HG03280 (cell line): ENCODE data around the gene MKI67.
A peak's percentile ranks its signal among the peaks of the same experiment; 100 is the strongest.
"Not testable (repeated sequence)": the region's sequence is repeated elsewhere in the genome, so short reads cannot be mapped to it uniquely, and the experiment has no call there.

Experiments
- ATAC-seq: cut with Tn5 transposase; IDR thresholded peaks from one replicate; pipeline ENCODE4 v1.9.1; 2021; ENCODE audit warnings: mild to moderate bottlenecking, moderate library complexity; ENCODE audit not compliant: unreplicated experiment

Gene MKI67

DNA sequence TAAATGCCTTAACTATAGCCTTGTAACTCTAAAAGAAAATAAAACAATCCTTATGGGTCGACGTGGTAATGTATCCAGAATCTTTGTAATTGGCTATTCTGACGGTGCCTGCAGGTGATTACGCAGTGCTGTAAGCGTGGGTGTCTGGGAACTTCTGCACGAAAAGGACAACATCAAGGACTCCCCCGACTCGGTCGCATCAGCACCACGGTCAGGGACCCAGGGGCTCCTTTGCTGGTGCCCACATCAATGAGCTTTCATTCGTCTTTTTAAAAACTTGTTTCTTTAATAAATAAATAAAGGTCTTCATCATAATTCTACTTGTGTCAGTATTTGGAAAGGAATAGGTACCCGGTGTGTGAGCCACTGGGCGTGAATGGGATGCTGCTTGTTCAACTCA lies 13.2 kb downstream of the MKI67 start:
- ATAC-seq = no peak

DNA sequence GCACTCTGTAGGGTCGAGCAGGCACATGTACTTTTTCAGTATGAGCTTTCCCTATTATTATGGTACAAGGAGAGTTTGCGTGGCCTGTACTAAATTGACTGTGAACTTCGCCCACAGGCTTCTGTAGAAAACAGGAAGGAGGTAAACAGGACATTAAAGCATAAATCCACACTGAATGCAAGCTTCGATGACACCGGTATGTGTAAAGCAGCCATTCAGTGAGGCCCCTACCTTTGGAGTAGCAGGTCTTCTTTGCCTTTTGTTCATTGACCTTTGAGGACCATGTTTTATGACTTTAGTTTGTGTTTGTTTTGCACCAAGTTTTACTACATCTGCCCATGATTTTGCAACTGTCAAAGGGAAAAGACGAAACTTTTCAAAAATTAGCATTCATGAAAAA lies 14.5 kb downstream of the MKI67 start:
- ATAC-seq = no peak

DNA sequence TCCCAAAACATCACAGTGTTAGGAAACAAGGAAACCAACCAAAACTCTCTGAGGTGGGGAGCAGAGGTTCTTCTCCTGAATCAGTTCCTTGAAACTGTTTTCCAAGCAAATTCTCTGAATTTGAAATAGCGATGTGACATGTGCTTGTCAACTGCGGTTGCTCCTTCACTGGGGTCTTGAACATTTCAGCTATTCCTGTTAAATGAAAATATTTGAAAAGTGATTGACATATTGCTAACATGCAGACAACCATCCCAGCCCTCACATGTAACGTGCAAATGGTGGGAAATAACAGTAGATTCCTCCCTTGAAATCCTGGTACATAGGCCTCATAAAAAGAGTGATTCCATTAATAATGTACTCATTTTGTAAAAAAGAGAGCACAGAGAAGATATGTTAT lies 15.9 kb downstream of the MKI67 start:
- ATAC-seq = no peak

DNA sequence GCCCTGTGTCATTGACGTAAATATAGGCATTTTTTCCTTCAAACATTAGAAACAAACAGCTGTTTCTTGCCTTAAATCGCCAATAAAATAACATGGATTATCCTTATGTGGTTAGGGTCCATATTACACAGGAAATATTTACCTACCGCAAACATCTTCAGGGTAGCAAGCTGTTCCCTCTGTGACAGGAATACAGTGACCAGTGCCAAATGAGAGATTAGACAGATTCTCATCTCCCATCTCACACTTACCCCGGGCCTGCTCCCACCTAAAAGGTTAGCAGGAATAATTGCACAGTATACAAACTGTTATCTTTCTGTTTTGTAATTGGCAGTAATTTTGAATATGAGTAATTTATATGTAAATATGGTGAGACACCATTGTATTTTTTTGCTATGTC lies 16.5 kb downstream of the MKI67 start:
- no peak for ATAC-seq

DNA sequence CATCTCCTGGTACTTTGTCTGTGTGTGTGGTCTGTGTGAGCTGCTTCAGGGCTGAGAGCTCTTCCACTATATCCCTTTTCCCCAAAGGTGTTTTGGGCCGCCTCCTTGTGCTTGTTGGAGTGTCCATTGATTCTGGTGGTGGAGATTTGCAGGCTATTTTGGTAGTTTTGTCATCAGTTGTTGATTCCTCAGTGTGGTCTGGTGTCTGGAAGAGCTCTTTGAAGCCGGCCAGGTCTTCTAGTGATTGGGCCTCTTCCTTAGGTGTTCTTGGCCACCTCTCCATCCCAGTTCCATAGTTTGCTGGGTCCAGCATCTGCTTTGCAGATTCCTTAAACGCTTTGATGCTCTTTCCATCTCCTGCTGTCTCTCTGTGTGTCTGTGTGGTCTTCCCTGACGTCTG lies 20.8 kb downstream of the MKI67 start:
- ATAC-seq = no peak

DNA sequence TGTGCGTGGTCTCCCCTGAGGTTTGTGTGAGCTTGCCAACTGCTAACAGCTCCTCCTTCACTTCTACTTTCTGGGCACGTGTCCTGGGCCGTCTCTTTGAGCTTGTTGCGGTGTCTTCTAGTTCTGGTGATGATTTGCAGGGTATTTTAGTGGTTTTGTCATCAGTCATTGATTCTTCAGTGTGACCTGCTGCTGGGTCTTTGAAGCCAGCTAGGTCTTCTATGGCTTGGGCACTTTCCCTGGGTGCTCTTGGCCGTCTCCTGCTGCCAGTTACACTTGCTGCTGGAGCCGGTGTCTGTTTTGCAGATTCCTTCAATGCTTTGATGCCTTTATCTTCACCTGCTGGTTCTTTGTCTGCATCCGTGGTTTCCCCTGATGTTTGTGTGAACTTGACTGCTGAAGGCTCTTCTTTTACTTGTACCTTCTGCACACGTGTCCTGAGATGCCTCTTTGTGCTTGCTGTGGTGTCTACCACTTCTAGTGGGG lies 23.0 kb downstream of the MKI67 start:
- no peak for ATAC-seq

DNA sequence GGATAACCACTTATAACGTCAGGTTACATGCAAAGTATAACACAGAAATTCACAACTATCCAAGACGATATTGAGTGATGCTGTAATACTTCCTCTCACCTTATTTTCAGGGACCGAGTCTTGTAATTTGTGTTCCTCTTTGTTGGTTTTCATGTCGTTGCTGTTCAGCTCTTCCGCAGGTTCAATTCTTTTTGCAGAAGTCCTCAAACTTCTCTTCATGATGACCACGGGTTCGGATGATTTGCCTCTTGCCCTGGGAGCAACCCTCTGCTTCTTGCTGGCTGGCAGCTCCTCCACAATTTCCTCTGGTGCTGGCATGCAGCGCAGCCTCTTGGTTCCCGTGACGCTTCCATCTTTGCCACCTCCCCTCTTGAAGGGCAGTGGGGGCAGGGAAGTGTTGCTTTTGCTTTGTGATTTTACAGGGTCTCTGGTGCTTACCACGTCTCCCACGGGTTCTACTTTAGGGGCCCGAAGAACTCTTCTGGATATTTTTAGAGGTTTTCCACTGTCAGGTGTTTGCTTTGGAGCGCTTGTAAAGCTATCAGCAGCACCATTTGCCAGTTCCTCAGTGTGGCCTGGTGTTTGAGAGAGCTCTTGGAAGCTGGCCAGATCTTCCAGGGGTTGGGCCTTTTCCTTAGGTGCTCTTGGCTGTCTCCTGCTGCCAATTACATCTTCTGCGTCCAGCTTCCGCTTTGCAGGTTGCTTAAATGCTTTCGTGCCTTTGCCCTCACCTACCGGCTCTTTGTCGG lies 23.6 kb downstream of the MKI67 start:
- no peak for ATAC-seq

DNA sequence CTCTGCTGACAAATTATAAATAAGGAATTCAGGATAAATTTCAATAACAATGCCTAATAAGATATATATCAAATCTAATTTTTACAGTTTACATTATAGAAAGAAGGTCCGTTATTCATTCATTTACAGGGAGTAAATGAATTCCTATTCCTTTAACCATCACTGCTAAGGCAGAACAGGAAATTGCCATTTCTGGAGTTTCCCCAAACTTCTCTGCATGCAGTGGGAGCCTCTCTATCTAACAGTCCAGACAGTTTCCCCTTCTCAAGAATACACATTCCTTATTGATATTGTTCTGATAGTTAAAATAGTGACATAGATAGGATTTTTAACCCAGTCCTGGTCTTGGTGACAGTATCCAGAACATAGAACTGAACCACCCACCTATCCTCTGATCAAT lies 24.3 kb downstream of the MKI67 start:
- ATAC-seq = no peak

DNA sequence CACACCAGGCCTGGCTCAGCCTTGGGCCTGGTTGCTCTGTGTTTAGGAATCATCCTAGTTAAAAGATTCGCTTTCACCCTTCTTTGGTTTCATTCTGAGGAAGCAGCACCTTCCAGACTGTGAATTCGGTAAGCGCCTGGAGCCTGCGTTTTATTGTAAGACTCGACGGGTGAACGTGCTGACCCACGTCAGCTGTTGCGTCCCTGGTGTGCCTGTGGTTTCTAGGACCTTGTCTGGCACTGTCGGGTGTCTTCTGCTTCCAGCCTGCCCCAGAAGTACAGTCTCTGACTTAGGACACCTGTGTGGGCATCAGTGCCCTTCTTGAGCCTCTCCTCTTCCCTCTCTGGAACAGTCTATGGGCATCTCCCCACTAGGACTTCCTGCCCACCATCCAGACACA lies 26.3 kb downstream of the MKI67 start:
- no peak for ATAC-seq

DNA sequence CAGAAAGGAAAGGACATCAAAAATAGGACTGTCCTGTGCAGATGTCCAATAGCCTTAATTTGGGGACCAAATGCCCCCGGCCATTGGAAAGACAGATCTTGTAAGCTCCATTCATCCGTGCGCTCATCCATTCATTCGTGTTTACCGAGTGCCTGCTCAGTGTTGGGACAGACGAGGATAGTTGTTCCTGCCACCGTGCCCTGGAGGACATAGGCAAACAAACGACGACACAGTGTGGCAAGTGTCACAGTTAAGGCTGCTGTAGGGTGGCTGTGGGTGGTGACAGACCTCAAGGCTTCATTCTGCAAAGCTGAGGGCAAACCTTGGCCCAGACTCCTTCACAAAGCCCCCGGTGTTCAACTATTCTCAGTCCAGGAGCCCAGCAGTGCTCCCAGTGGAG lies 27.6 kb downstream of the MKI67 start:
- no peak for ATAC-seq

DNA sequence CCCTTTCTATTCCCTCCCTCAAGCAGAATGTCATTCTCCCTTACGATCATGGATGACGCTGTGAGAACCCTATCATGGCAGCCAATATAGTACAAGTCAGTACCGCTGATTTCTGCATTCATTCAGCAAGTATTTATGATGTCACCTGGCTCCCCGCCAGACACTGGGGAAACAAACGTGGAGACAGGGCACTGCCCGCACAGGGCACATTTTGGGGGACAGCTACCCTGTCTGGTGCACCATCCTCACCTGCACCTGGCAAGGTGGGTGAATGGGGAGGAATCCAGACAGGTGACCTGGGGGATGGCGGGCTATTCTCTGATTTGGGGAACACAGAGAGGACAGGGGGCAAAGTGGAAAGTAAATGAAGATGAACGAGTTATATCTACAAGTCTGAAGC lies 28.4 kb downstream of the MKI67 start:
- no peak for ATAC-seq

DNA sequence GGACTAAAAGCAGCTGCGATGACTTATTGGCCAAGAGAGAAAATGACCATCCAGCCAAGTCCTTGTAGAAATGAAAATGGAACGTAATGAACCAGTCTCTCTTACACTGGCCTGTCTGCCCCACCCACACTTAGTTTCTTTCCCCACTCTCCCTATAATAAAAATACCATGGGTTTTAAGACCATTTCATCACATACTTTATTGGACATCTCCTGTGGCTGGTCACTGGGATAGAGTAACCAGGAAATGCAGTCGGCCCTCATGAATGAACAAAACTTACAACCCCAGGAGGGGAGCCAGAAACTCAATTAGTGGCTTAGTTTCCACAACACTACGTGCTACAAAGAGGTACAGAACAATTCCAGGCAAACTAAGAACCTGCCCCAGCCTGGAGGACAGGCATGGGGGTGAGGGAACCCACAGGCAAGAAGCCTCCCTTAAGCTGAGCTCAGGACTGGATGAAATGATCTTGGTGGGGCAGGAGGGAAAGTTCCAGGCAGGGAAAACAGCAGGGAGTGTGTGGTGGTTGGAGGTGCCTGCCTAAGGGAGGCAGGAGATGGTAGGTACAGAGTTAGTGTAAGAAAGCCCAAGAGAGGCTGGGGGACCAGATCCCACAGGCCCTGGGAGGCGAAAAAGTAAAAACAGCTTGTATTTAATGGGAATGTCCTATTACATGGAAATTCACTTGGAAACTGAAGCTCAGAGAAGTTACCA lies 29.6 kb downstream of the MKI67 start:
- ATAC-seq = no peak

DNA sequence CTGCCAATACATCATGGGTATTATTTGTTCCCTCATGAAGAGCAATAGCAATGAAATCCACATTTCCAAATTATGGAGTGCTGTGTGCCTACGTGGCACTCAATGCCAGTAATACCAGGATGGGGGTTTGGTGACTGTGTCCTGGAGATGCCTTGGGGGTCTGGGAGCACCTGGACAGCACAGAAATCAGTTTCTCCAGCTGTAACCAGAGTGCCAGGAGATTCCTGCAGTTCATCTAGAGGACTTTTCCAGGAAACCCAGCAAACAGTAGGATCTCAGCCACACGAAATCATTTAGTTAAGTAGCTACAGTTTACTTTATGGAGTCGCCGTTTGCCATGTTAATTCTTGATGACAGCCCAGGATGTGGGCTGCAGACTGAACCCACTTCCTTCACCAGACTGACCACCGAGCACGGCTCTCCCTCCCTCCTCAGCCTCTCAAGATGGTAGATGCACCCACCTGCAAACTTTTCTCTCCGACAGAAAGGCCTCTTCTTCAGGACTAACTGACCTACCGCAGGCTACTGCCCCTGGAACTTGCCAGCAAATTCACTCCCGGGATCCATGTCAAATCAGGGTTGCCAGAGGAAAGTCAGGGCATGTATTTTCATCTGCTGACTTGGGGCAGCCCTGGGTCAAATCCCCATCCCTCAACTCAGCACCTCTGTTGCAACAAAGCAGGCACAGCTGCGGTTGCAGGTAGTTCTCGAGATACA lies 30.3 kb downstream of the MKI67 start:
- ATAC-seq = no peak

DNA sequence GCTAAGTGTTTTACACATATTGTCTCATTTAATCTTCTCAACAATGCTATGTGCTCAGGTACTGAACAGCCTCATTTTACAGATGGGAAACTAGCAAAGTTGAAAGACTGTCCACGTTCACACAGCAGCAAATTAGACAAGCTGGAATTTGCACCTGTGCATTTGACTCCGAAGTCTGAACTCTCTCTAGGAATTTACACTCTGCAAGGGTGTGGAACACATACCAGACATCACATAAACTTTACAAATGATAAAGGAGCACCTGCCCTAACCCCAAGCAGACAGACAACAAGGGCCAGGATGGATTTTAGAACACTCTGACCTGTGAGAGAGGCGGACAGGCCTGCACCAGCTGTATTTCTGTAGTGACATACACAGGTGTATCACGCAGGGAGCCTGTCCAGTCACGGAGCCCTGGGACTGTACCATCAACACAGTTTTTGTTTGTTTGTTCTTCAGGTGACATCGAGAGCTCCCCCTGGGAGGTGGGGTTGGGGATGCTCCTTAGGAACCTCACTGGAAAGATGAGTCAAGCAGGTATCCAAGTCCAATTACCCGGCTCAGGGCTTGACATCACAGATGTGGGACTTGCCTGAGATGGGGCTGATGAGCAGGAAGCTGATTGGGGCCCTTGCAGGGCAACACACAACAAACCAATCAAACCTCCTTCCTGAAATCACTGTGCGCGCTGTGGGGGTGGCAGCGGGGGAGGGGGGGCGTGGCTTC lies 31.0 kb downstream of the MKI67 start:
- peak; percentile 67 for ATAC-seq

DNA sequence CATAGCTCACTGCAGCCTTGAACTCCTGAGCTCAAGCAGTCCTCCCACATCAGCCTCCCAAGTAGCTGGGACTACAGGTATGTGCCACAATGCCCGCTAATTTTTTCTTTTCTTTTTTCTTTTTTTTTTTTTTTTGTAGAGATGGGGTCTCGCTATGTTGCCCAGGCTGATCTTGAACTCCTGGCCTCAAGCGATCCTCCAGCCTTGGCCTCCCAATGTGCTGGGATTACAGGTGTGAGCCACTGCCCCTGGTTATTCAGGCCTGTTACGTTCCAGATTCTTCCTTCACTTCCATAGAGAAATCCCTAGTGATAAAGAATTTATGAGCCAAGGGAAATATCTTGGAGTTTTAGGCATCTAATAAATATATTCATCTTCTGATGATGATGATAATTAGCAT lies 31.6 kb downstream of the MKI67 start:
- ATAC-seq = not testable (repeated sequence)

DNA sequence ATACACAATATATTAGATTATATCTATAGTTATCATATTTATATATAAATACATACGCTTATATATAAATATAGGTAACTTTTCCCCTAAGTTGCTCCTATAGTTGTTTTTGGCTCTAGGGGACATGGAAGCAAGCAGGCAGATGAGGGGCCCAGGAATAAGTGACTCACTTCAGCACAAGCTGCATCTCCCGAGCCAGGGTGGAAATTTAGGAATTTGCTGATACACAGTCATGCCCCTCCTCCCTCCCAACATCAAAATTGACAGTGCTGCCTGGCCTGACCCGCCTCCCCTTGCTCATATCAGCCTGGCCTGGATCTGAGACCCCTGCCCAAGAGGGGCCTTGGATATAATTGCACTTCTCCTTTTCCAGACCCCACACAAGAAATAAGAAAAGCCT lies 33.8 kb downstream of the MKI67 start:
- no peak for ATAC-seq

DNA sequence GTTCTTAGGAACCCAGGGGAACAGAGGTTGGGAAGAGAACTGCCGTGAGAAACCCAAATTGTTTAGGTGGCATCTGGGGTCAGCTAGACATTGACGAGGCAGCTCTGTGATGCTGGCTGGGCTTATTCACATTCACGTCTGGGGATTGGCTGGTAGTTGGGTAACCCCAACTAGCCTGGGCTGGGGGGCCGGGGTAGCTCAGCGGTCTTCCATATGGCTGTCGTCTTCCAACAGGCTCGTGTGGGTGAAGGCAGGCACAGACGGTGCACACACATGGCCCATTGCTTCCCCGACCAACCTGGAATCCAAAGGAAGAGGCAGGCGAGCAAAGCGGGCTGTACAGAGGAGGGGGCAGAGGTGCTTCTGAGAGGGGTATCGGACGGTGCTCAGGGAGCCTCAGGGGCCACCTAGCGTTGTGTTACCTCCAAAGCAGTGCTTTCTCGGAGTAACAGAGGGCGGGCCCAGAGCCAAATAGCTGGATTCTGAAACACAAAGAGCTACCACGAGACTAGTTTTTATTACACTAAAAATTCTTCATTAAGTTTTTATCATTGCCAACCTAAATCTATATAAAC lies 34.5 kb downstream of the MKI67 start:
- ATAC-seq = no peak

DNA sequence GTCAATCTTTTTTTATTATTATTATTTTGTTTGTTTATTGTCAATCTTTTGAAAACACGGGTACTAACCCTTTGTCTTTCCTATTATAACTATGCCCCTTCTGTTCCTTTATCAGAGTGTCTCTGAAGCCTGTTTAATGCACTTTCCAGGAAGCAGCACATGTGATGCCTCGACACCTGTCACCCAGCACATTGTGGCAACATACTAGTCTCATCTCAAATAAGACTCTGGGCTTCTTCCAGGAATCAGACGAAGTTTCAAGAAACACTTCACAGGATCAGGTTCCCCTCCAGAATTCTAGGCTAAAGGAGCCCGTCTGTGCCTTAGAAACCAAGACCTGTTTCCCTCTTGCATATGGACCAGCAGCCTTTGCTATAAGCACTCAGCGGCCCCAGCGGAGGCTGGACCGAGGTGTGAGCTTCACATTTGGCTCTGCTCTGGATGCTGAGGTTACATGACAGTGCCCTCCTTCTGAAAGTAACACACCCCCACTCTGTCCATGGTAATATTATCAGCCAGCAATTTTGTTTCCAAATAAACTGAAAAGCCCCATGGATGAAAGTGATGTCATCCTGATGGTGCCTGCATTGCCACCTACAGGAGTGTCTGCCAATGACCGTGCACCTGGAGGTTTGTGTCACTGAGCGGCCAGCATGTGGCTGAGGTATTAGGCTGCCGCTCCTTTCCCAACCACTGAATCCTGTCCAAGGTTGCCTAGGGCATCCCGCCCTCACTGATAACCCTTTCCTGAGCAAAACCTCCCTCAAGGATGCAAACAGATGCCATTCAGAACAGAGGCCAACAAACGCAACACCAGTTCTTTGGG lies 38.1 kb downstream of the MKI67 start:
- no peak for ATAC-seq

DNA sequence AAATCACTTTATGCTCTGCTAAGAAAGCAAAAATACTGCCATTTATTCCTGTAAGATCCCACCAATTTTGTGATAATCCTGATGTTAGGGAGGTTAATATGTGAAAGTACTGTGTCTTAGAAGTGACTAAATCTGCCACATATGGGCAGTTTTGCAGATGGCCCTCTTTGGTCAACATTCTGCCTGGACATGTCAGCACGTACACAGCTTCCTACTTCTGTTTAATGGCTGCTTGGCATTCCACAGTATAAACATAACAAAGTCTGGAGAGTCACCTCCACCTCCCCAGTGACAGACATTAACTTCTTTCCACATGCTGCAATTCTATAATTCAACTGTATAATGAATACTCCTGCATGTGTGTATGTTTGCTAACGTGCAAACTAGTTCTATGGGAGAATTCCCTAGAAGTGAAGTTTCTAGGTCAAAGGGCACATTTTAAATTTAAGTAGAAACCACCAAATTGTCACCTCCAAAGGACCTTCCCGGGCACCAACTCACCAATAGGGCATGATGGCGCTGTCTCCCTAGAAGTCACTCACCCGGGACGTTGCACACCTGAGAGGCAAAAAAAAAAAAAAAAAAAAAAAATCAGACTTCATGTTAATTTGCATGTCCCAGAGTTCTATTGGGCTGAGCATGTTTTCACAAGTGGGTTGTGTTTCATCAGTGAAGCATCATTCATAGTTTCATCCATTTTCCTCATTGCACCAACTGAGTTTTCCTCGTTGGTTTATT lies 38.9 kb downstream of the MKI67 start:
- no peak for ATAC-seq
